Testis (tissue), 3 donors: ENCODE results near the gene ZNF771. TPM values are rescaled to one million over a fixed set of nuclear protein-coding genes. Genes with fewer than 3 reads are reported as not detected.
A peak's percentile ranks its signal among the peaks of the same experiment; 100 is the strongest.

Experiments
- DNase-seq: peaks from one replicate; pipeline ENCODE4 v3.0.0-alpha.2; 2019
- H3K27ac ChIP-seq, 2 donors: fragments of 200-600 bp; sonication (generic); one replicate each; pipeline ENCODE4 v1.5.1; 2019
- H3K27me3 ChIP-seq: fragments of 200-600 bp; sonication (generic); one replicate; pipeline ENCODE4 v1.5.1; 2019
- H3K36me3 ChIP-seq: fragments of 200-600 bp; sonication (generic); one replicate; pipeline ENCODE4 v1.5.1; 2017; ENCODE audit warnings: low read depth; ENCODE audit errors: missing control alignments
- H3K4me1 ChIP-seq: fragments of 200-600 bp; sonication (generic); one replicate; pipeline ENCODE4 v1.5.1; 2019
- H3K4me3 ChIP-seq, 2 donors: fragments of 200-600 bp; sonication (generic); one replicate each; pipeline ENCODE4 v1.5.1; 2017 to 2019
- H3K9me3 ChIP-seq: fragments of 200-600 bp; sonication (generic); one replicate; pipeline ENCODE4 v1.5.1; 2017
- CTCF ChIP-seq, 3 experiments: fragments of 450-650 bp in 2 of 3; fragments of 200-600 bp in 1 of 3; sonication (generic) in 1 of 3; IDR thresholded peaks; one replicate each; pipeline ENCODE4 v1.5.1; 2016 to 2019; ENCODE audit warnings: antibody characterized with exemption in 3 of 3, mild to moderate bottlenecking in 2 of 3, moderate library complexity in 1 of 3
- POLR2A ChIP-seq: fragments of 450-650 bp; IDR thresholded peaks from one replicate; pipeline ENCODE4 v1.6.1; 2017; ENCODE audit warnings: antibody characterized with exemption, mild to moderate bottlenecking, moderate library complexity
- WGBS, 2 donors: methylation state at CpG; one replicate each; pipeline ENCODE4 v1.1.5; 2018; 5-methylcytosine and 5-hydroxymethylcytosine counted together
- intact Hi-C: fragments of 100-400 bp; cut with DNase I; formaldehyde crosslinking; loops from one replicate; pipeline ENCODE4 v1.15.1; 2023; ENCODE audit warnings: low total_unique reads
- polyA plus RNA-seq: library from polyadenylated mRNA; stranded (reverse); fragments of 350-450 nt; fragmentation: Illumina TruSeq; extraction: RNeasy Lipid Tissue Mini Kit (QIAGEN cat#74804); gene quantifications from one replicate; pipeline ENCODE4 v1.2.3, GENCODE V29; 2014; ENCODE audit warnings: low read depth, low replicate concordance; ENCODE audit not compliant: insufficient read depth
- total RNA-seq, 2 donors: library from RNA; depleted of rRNA; stranded (reverse); fragments of >200 nt; gene quantifications; one replicate each; pipeline ENCODE4 v1.2.3, GENCODE V29; 2016

The ZNF771 gene
- total and polyA plus RNA-seq, 3 donors from 2014 or later = 3.0 to 37.2 (median 35.6) TPM

GRCh38 chr16:30445149-30445407 lies 37.7 kb downstream of the ZNF771 start:
- peak overlapping the region; percentile 59 to 87 for H3K4me3 ChIP-seq

GRCh38 chr16:30445408-30446202 lies 38.2 kb downstream of the ZNF771 start, which contains the start of gene SEPHS2:
Gene SEPHS2, minus strand, starts transcription at chr16:30445874. Its CDS starts 147 bp downstream, at chr16:30445727.
- Histone ChIP-seq H3K36me3 (no peaks in the 10 kb centered on the region), H3K4me3 (peak within 1 kb of the TSS; percentile 59 to 87), H3K9me3 (no peaks in the 10 kb centered on the region), H3K27me3 (no peaks in the 10 kb centered on the region), H3K4me1 (no peaks in the 10 kb centered on the region), H3K27ac (peak within 1 kb of the TSS; percentile 73 to 80)
- peak; percentile 75 for TF ChIP-seq POLR2A
- TF ChIP-seq CTCF (IDR thresholded peaks at IDR 0.05) = no peak
- DNase-seq = peak; percentile 100
- intact Hi-C loops = no loop called here
- 0 to 1% methylated on average over 21 to 51 of the region's 59 CpGs for WGBS, 2 donors

More at GRCh38 chr16:30445149-30445407, 37.7 kb downstream of the ZNF771 start:
- H3K27me3 ChIP-seq = no peaks in the 10 kb centered on the region
- WGBS, 2 donors = 38 to 46% methylated on average over 7 to 11 of the region's 11 CpGs
- H3K4me1 ChIP-seq = no peaks in the 10 kb centered on the region
- H3K9me3 ChIP-seq = no peaks in the 10 kb centered on the region
- intact Hi-C loops = no loop called here
- no peaks in the 10 kb centered on the region for H3K36me3 ChIP-seq
- H3K27ac ChIP-seq = peak overlapping the region; percentile 73 to 80
- no peak for DNase-seq
- TF ChIP-seq POLR2A (no peak), CTCF (IDR thresholded peaks at IDR 0.05) (no peak)

GRCh38 chr16:30446203-30446595 lies 38.8 kb downstream of the ZNF771 start:
- H3K27me3 ChIP-seq = no peaks in the 10 kb centered on the region
- no peaks in the 10 kb centered on the region for H3K9me3 ChIP-seq
- no peak for TF ChIP-seq CTCF (IDR thresholded peaks at IDR 0.05)
- no peak for TF ChIP-seq POLR2A
- no peak for DNase-seq
- intact Hi-C loops = no loop called here
- H3K4me3 ChIP-seq = peak overlapping the region; percentile 59 to 87
- H3K36me3 ChIP-seq = no peaks in the 10 kb centered on the region
- H3K4me1 ChIP-seq = no peaks in the 10 kb centered on the region
- 38 to 64% methylated on average over 10 of the region's 10 CpGs for WGBS, 2 donors
- H3K27ac ChIP-seq = peak overlapping the region in 1 of 2 donors; percentile 73

GRCh38 chr16:30447512-30448226 lies 40.3 kb downstream of the ZNF771 start:
- no peaks in the 10 kb centered on the region for H3K4me1 ChIP-seq
- no peaks in the 10 kb centered on the region for H3K27me3 ChIP-seq
- H3K9me3 ChIP-seq = no peaks in the 10 kb centered on the region
- TF ChIP-seq POLR2A (no peak), CTCF (IDR thresholded peaks at IDR 0.05) (no peak)
- H3K36me3 ChIP-seq = no peaks in the 10 kb centered on the region
- no peak for DNase-seq
- WGBS, 2 donors = 84 to 87% methylated on average over 12 of the region's 12 CpGs
- no peak overlapping the region for H3K27ac ChIP-seq
- no peak overlapping the region for H3K4me3 ChIP-seq
- intact Hi-C loops = no loop called here
